ENCODE results near the gene ELMO1. TPM values are rescaled to one million over a fixed set of nuclear protein-coding genes. Genes with fewer than 3 reads are reported as not detected.

The ELMO1 gene
- total and polyA plus RNA-seq, 2 donors from 2014 or later, result 6.0 to 35.4 TPM

GRCh38 chr7:37193775-37194135 lies 254.9 kb downstream of the ELMO1 start:
- H3K27me3 ChIP-seq (ENCODE audit: control insufficient read depth, insufficient read depth, low read length), result no peaks in the 10 kb centered on the region
- intact Hi-C loops (cut with DNase I), result loop anchor here (10.0 kb wide), 1 partner anchor 209 kb away; no protein-coding TSS in a partner anchor

GRCh38 chr7:37193087-37193774 lies 255.4 kb downstream of the ELMO1 start:
- FAIRE-seq (no peak), DNase-seq (no peak)
- Histone ChIP-seq H3K27ac (ENCODE audit: low read depth in 2 of 2, low read length in 2 of 2) (no peak overlapping the region), H3K9ac (ENCODE audit: low read length in 3 of 3) (no peak overlapping the region), H3K27me3 (ENCODE audit: control insufficient read depth, insufficient read depth, low read length) (no peaks in the 10 kb centered on the region), H3K4me1 (ENCODE audit: control insufficient read depth in 2 of 3, insufficient read depth in 2 of 3, low read depth in 1 of 3, low read length in 3 of 3) (no peaks in the 10 kb centered on the region), H3K9me3 (ENCODE audit: control insufficient read depth in 2 of 3, insufficient read depth in 1 of 3, low read length in 3 of 3) (no peaks in the 10 kb centered on the region), H3K36me3 (ENCODE audit: control insufficient read depth in 2 of 3, insufficient read depth in 3 of 3, low read length in 3 of 3) (no peaks in the 10 kb centered on the region), H3K4me3 (ENCODE audit: low read length in 3 of 3) (no peak overlapping the region)
- intact Hi-C loops (cut with DNase I), result loop anchor here (10.0 kb wide), 1 partner anchor 208 kb away; no protein-coding TSS in a partner anchor
- no peak for TF ChIP-seq CTCF (IDR thresholded peaks at IDR 0.05; ENCODE audit: borderline replicate concordance, extremely low read depth, insufficient read depth)

More at GRCh38 chr7:37193775-37194135, 254.9 kb downstream of the ELMO1 start:
- no peaks in the 10 kb centered on the region for H3K9me3 ChIP-seq (ENCODE audit: control insufficient read depth in 2 of 3, insufficient read depth in 1 of 3, low read length in 3 of 3)
- H3K36me3 ChIP-seq (ENCODE audit: control insufficient read depth in 2 of 3, insufficient read depth in 3 of 3, low read length in 3 of 3), result no peaks in the 10 kb centered on the region
- no peak for TF ChIP-seq CTCF (IDR thresholded peaks at IDR 0.05; ENCODE audit: borderline replicate concordance, extremely low read depth, insufficient read depth)
- H3K9ac ChIP-seq (ENCODE audit: low read length in 3 of 3), result no peak overlapping the region
- no peak overlapping the region for H3K27ac ChIP-seq (ENCODE audit: low read depth in 2 of 2, low read length in 2 of 2)
- DNase-seq (no peak), FAIRE-seq (no peak)
- no peak overlapping the region for H3K4me3 ChIP-seq (ENCODE audit: low read length in 3 of 3)
- H3K4me1 ChIP-seq (ENCODE audit: control insufficient read depth in 2 of 3, insufficient read depth in 2 of 3, low read depth in 1 of 3, low read length in 3 of 3), result peaks cover 0 to 2% (median 0%) of the 10 kb centered on the region in 3 donors

- Histone ChIP-seq H3K27me3 (ENCODE audit: control insufficient read depth, insufficient read depth, low read length) (no peaks in the 10 kb centered on the region), H3K27ac (ENCODE audit: low read depth in 2 of 2, low read length in 2 of 2) (no peak overlapping the region), H3K9ac (ENCODE audit: low read length in 3 of 3) (no peak overlapping the region), H3K9me3 (ENCODE audit: control insufficient read depth in 2 of 3, insufficient read depth in 1 of 3, low read length in 3 of 3) (no peaks in the 10 kb centered on the region), H3K36me3 (ENCODE audit: control insufficient read depth in 2 of 3, insufficient read depth in 3 of 3, low read length in 3 of 3) (no peaks in the 10 kb centered on the region), H3K4me1 (ENCODE audit: control insufficient read depth in 2 of 3, insufficient read depth in 2 of 3, low read depth in 1 of 3, low read length in 3 of 3) (no peaks in the 10 kb centered on the region), H3K4me3 (ENCODE audit: low read length in 3 of 3) (no peak overlapping the region)
- intact Hi-C loops (cut with DNase I), result loop anchor here (10.0 kb wide), 1 partner anchor 207 kb away; no protein-coding TSS in a partner anchor
- FAIRE-seq (no peak), DNase-seq (no peak)
- TF ChIP-seq CTCF (IDR thresholded peaks at IDR 0.05; ENCODE audit: borderline replicate concordance, extremely low read depth, insufficient read depth), result no peak
Observed at GRCh38 chr7:37191797-37192196, 256.9 kb downstream of the ELMO1 start.

Measured in kidney (tissue), 14 donors.